HG03135 (cell line): Measurements from ENCODE around the gene HMX2.

Source experiments
- ATAC-seq: cut with Tn5 transposase; IDR thresholded peaks from one replicate; pipeline ENCODE4 v1.9.1; 2021; ENCODE audit warnings: mild to moderate bottlenecking, moderate library complexity; ENCODE audit not compliant: unreplicated experiment

Gene HMX2

GRCh38 chr10:123180101-123181090 lies 32.5 kb downstream of the HMX2 start:
- no peak for ATAC-seq

- ATAC-seq: no peak
These were observed 35.8 kb downstream of the HMX2 start for GRCh38 chr10:123183724-123184123.

- ATAC-seq: no peak
These were observed 39.8 kb downstream of the HMX2 start for GRCh38 chr10:123187781-123188180.

GRCh38 chr10:123191886-123192285 lies 44.0 kb downstream of the HMX2 start:
- no peak for ATAC-seq

GRCh38 chr10:123194056-123194455 lies 46.1 kb downstream of the HMX2 start:
- ATAC-seq: no peak
